Activated CD4-positive, alpha-beta T cell treated with anti-CD3 and anti-CD28 coated beads, Interleukin-2, amount 10 ng/mL, durations not matched to agents 24 days and 14 days (primary cell): ENCODE results near the gene TCEAL4. TPM values are rescaled to one million over a fixed set of nuclear protein-coding genes. Genes with fewer than 3 reads are reported as not detected.
"Not testable (repeated sequence)": the region's sequence is repeated elsewhere in the genome, so short reads cannot be mapped to it uniquely, and the experiment has no call there.

Source experiments
- DNase-seq: peaks from one replicate; pipeline ENCODE4 v3.0.0; 2022
- H3K27ac Mint-ChIP-seq: one replicate; pipeline ENCODE4 v1.8.0; 2022; ENCODE audit warnings: mild to moderate bottlenecking, mixed read lengths
- H3K27me3 Mint-ChIP-seq: one replicate; pipeline ENCODE4 v1.8.0; 2022; ENCODE audit warnings: mixed read lengths
- H3K36me3 Mint-ChIP-seq: one replicate; pipeline ENCODE4 v1.8.0; 2022; ENCODE audit warnings: low read depth, mild to moderate bottlenecking, mixed read lengths
- H3K4me1 Mint-ChIP-seq: one replicate; pipeline ENCODE4 v1.8.0; 2021; ENCODE audit warnings: mixed read lengths
- H3K4me3 Mint-ChIP-seq: one replicate; pipeline ENCODE4 v1.8.0; 2022; ENCODE audit warnings: mild to moderate bottlenecking, moderate library complexity, mixed read lengths
- H3K9me3 Mint-ChIP-seq: one replicate; pipeline ENCODE4 v1.8.0; 2021; ENCODE audit warnings: mixed read lengths
- intact Hi-C: fragments of 100-400 bp; cut with micrococcal nuclease; formaldehyde crosslinking; loops from one replicate; pipeline ENCODE4 v1.15.1; 2023
- total RNA-seq: library from RNA; stranded (reverse); gene quantifications from 2 replicates; pipeline ENCODE4 v1.2.3, GENCODE V29; 2022

Gene TCEAL4
- total RNA-seq, 1 donor from 2014 or later = 3.7 TPM

GRCh38 chrX:103562801-103563200, 22.5 kb upstream of the TCEAL4 start:
- peaks cover 6% of the 10 kb centered on the region for H3K27me3 Mint-ChIP-seq
- no peaks in the 10 kb centered on the region for H3K4me1 Mint-ChIP-seq
- no peaks in the 10 kb centered on the region for H3K36me3 Mint-ChIP-seq
- H3K27ac Mint-ChIP-seq = no peak overlapping the region
- DNase-seq = no peak
- no peak overlapping the region for H3K4me3 Mint-ChIP-seq
- intact Hi-C loops = no loop called here
- no peaks in the 10 kb centered on the region for H3K9me3 Mint-ChIP-seq

- Mint-ChIP-seq H3K27ac (no peak overlapping the region), H3K27me3 (peaks cover 4% of the 10 kb centered on the region), H3K4me3 (no peak overlapping the region), H3K9me3 (no peaks in the 10 kb centered on the region), H3K36me3 (no peaks in the 10 kb centered on the region), H3K4me1 (no peaks in the 10 kb centered on the region)
- no peak for DNase-seq
- intact Hi-C loops = no loop called here
Measured at GRCh38 chrX:103565197-103565596, 20.1 kb upstream of the TCEAL4 start.

GRCh38 chrX:103565752-103566151, 19.6 kb upstream of the TCEAL4 start:
- no peaks in the 10 kb centered on the region for H3K36me3 Mint-ChIP-seq
- intact Hi-C loops = no loop called here
- no peaks in the 10 kb centered on the region for H3K4me1 Mint-ChIP-seq
- H3K9me3 Mint-ChIP-seq = no peaks in the 10 kb centered on the region
- no peak overlapping the region for H3K4me3 Mint-ChIP-seq
- no peak overlapping the region for H3K27ac Mint-ChIP-seq
- no peak for DNase-seq
- peaks cover 3% of the 10 kb centered on the region for H3K27me3 Mint-ChIP-seq

- no peak for DNase-seq
- H3K27me3 Mint-ChIP-seq = peaks cover 5% of the 10 kb centered on the region
- intact Hi-C loops = no loop called here
- H3K4me3 Mint-ChIP-seq = no peak overlapping the region
- no peaks in the 10 kb centered on the region for H3K9me3 Mint-ChIP-seq
- no peaks in the 10 kb centered on the region for H3K4me1 Mint-ChIP-seq
- no peaks in the 10 kb centered on the region for H3K36me3 Mint-ChIP-seq
- H3K27ac Mint-ChIP-seq = no peak overlapping the region
Measured at GRCh38 chrX:103571121-103571520, 14.2 kb upstream of the TCEAL4 start.

GRCh38 chrX:103571726-103572125, 13.6 kb upstream of the TCEAL4 start:
- Mint-ChIP-seq H3K27ac (no peak overlapping the region), H3K4me3 (no peak overlapping the region), H3K4me1 (no peaks in the 10 kb centered on the region), H3K27me3 (peaks cover 5% of the 10 kb centered on the region), H3K9me3 (no peaks in the 10 kb centered on the region), H3K36me3 (no peaks in the 10 kb centered on the region)
- intact Hi-C loops = no loop called here
- no peak for DNase-seq

- Mint-ChIP-seq H3K9me3 (no peaks in the 10 kb centered on the region), H3K4me3 (no peak overlapping the region), H3K36me3 (no peaks in the 10 kb centered on the region), H3K27me3 (peaks cover 5% of the 10 kb centered on the region), H3K4me1 (no peaks in the 10 kb centered on the region), H3K27ac (no peak overlapping the region)
- DNase-seq = no peak
- intact Hi-C loops = no loop called here
Measured at GRCh38 chrX:103573202-103573601, 12.1 kb upstream of the TCEAL4 start.

- Mint-ChIP-seq H3K27ac (no peak overlapping the region), H3K4me3 (peak overlapping the region; percentile 37), H3K9me3 (no peaks in the 10 kb centered on the region), H3K4me1 (peaks cover 2% of the 10 kb centered on the region), H3K27me3 (peaks cover 16% of the 10 kb centered on the region), H3K36me3 (no peaks in the 10 kb centered on the region)
- no peak for DNase-seq
- intact Hi-C loops = no loop called here
Measured at GRCh38 chrX:103584596-103584995, 719 bp upstream of the TCEAL4 start.

GRCh38 chrX:103586314-103586646, 965 bp downstream of the TCEAL4 start:
- no peak overlapping the region for H3K27ac Mint-ChIP-seq
- H3K27me3 Mint-ChIP-seq = peaks cover 12% of the 10 kb centered on the region
- DNase-seq = no peak
- intact Hi-C loops = loop anchor here (5.0 kb wide), 1 partner anchor 41 kb away; the partner anchor contains the start of gene TCEAL1
- peaks cover 2% of the 10 kb centered on the region for H3K4me1 Mint-ChIP-seq
- no peaks in the 10 kb centered on the region for H3K36me3 Mint-ChIP-seq
- H3K9me3 Mint-ChIP-seq = no peaks in the 10 kb centered on the region
- peak overlapping the region; percentile 83 for H3K4me3 Mint-ChIP-seq

GRCh38 chrX:103586659-103587058, 1.3 kb downstream of the TCEAL4 start:
- H3K27ac Mint-ChIP-seq = no peak overlapping the region
- H3K9me3 Mint-ChIP-seq = no peaks in the 10 kb centered on the region
- peaks cover 2% of the 10 kb centered on the region for H3K4me1 Mint-ChIP-seq
- H3K27me3 Mint-ChIP-seq = peaks cover 11% of the 10 kb centered on the region
- H3K36me3 Mint-ChIP-seq = no peaks in the 10 kb centered on the region
- intact Hi-C loops = loop anchor here (5.0 kb wide), 1 partner anchor 41 kb away; the partner anchor contains the start of gene TCEAL1
- DNase-seq = no peak
- peak overlapping the region; percentile 5 for H3K4me3 Mint-ChIP-seq

- DNase-seq, intact Hi-C loops, H3K9me3 Mint-ChIP-seq, H3K27ac Mint-ChIP-seq, H3K27me3 Mint-ChIP-seq, H3K4me3 Mint-ChIP-seq, H3K36me3 Mint-ChIP-seq, H3K4me1 Mint-ChIP-seq: not testable (repeated sequence)
Measured at GRCh38 chrX:103592295-103592694, 7.0 kb downstream of the TCEAL4 start.

- H3K27me3 Mint-ChIP-seq, intact Hi-C loops: not testable (repeated sequence)
Measured at GRCh38 chrX:103595202-103595601, 9.9 kb downstream of the TCEAL4 start.

GRCh38 chrX:103607364-103608305, 22.3 kb downstream of the TCEAL4 start, which contains the start of gene TCEAL3:
TCEAL3 (plus strand) TSS chrX:103607963; CDS start chrX:103609065, 1,102 bp downstream.
- peak; percentile 59 for DNase-seq
- intact Hi-C loops = no loop called here
- Mint-ChIP-seq H3K27ac (no peak within 1 kb of the TSS), H3K4me3 (peak within 1 kb of the TSS; percentile 68), H3K27me3 (peaks cover 14% of the 10 kb centered on the region), H3K36me3 (no peaks in the 10 kb centered on the region), H3K9me3 (no peaks in the 10 kb centered on the region), H3K4me1 (no peaks in the 10 kb centered on the region)

More at GRCh38 chrX:103595202-103595601, 9.9 kb downstream of the TCEAL4 start:
- H3K36me3 Mint-ChIP-seq, H3K27ac Mint-ChIP-seq, DNase-seq, H3K4me1 Mint-ChIP-seq, H3K9me3 Mint-ChIP-seq, H3K4me3 Mint-ChIP-seq: not testable (repeated sequence)

GRCh38 chrX:103608306-103608963, 23.1 kb downstream of the TCEAL4 start:
- intact Hi-C loops = no loop called here
- no peaks in the 10 kb centered on the region for H3K36me3 Mint-ChIP-seq
- H3K9me3 Mint-ChIP-seq = no peaks in the 10 kb centered on the region
- peaks cover 14% of the 10 kb centered on the region for H3K27me3 Mint-ChIP-seq
- H3K4me1 Mint-ChIP-seq = no peaks in the 10 kb centered on the region
- H3K4me3 Mint-ChIP-seq = peak overlapping the region; percentile 68
- no peak for DNase-seq
- no peak overlapping the region for H3K27ac Mint-ChIP-seq

GRCh38 chrX:103610282-103610681, 25.0 kb downstream of the TCEAL4 start:
- H3K4me3 Mint-ChIP-seq = no peak overlapping the region
- no peak overlapping the region for H3K27ac Mint-ChIP-seq
- DNase-seq = no peak
- H3K27me3 Mint-ChIP-seq = peaks cover 14% of the 10 kb centered on the region
- no peaks in the 10 kb centered on the region for H3K4me1 Mint-ChIP-seq
- H3K9me3 Mint-ChIP-seq = no peaks in the 10 kb centered on the region
- no peaks in the 10 kb centered on the region for H3K36me3 Mint-ChIP-seq
- intact Hi-C loops = no loop called here
